ENCODE data around the gene CDKN2D.

DNA sequence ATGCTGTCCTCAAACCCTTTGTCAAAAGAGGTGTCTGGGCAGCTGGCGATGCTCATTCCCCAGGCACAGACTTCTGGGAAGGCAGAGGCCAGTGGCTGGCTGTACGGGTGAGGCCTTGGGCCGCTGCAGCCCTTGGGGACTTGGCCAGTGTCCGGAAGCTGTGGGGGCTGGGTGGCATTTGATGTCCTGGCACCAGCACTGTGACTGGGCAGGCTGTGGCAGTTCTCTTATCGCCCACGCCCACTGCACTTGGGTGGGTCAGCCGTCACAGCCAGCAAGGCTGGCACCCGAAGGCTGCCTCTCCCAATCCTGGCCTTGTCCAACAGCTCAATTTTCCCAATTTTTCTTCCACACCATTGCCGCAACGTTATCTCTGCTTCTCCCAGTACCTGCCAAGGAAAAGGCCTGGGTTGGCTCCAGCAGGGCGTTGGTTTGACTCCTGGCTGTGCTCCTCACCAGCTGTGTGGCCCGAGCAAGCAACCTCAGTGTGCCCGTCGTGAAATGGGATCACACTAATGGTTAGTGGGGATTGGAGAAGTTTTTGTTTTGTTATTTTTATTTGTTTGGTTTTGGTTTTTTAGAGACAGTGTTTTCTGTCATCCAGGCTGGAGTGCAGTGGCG, 43.8 kb upstream of the CDKN2D start:
- TF ChIP-seq, protein P1, sequence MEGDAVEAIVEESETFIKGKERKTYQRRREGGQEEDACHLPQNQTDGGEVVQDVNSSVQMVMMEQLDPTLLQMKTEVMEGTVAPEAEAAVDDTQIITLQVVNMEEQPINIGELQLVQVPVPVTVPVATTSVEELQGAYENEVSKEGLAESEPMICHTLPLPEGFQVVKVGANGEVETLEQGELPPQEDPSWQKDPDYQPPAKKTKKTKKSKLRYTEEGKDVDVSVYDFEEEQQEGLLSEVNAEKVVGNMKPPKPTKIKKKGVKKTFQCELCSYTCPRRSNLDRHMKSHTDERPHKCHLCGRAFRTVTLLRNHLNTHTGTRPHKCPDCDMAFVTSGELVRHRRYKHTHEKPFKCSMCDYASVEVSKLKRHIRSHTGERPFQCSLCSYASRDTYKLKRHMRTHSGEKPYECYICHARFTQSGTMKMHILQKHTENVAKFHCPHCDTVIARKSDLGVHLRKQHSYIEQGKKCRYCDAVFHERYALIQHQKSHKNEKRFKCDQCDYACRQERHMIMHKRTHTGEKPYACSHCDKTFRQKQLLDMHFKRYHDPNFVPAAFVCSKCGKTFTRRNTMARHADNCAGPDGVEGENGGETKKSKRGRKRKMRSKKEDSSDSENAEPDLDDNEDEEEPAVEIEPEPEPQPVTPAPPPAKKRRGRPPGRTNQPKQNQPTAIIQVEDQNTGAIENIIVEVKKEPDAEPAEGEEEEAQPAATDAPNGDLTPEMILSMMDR (IDR thresholded peaks at IDR 0.05), result no peak
- TF ChIP-seq POLR2A (IDR thresholded peaks at IDR 0.05), result peak in 1 of 2 donors; percentile 38
- TF ChIP-seq EP300 (IDR thresholded peaks at IDR 0.05), result peak in 1 of 2 donors; percentile 88

Measured in tibial nerve (tissue), 4 donors.